ENCODE results near the gene C1orf53.
"Not testable (repeated sequence)": the region's sequence is repeated elsewhere in the genome, so short reads cannot be mapped to it uniquely, and the experiment has no call there.

C1orf53 gene

GRCh38 chr1:197902454-197903195 lies at the start of gene C1orf53:
Gene C1orf53 (plus strand): TSS chr1:197902630. CDS start chr1:197902650, 20 bp downstream.
- DNase-seq (ENCODE audit: low read depth in 2 of 2) = peak; percentile 56 to 68

- DNase-seq (ENCODE audit: low read depth in 2 of 2) = not testable (repeated sequence)
Observed at GRCh38 chr1:197855751-197856150, 46.7 kb upstream of the C1orf53 start.

GRCh38 chr1:197857477-197857876 lies 45.0 kb upstream of the C1orf53 start:
- no peak for DNase-seq (ENCODE audit: low read depth in 2 of 2)

GRCh38 chr1:197859024-197859423 lies 43.4 kb upstream of the C1orf53 start:
- DNase-seq (ENCODE audit: low read depth in 2 of 2) = no peak

GRCh38 chr1:197862221-197862620 lies 40.2 kb upstream of the C1orf53 start:
- DNase-seq (ENCODE audit: low read depth in 2 of 2) = no peak

- DNase-seq (ENCODE audit: low read depth in 2 of 2) = no peak
Observed at GRCh38 chr1:197862671-197863070, 39.8 kb upstream of the C1orf53 start.

GRCh38 chr1:197865809-197866208 lies 36.6 kb upstream of the C1orf53 start:
- no peak for DNase-seq (ENCODE audit: low read depth in 2 of 2)

GRCh38 chr1:197868751-197869489 lies 33.5 kb upstream of the C1orf53 start:
- no peak for DNase-seq (ENCODE audit: low read depth in 2 of 2)

- no peak for DNase-seq (ENCODE audit: low read depth in 2 of 2)
Observed at GRCh38 chr1:197869490-197870077, 32.8 kb upstream of the C1orf53 start.

- DNase-seq (ENCODE audit: low read depth in 2 of 2) = no peak
Observed at GRCh38 chr1:197876894-197877293, 25.5 kb upstream of the C1orf53 start.

- DNase-seq (ENCODE audit: low read depth in 2 of 2) = not testable (repeated sequence)
Observed at GRCh38 chr1:197880385-197880784, 22.0 kb upstream of the C1orf53 start.

GRCh38 chr1:197882241-197882640 lies 20.2 kb upstream of the C1orf53 start:
- DNase-seq (ENCODE audit: low read depth in 2 of 2) = not testable (repeated sequence)

GRCh38 chr1:197884173-197884572 lies 18.3 kb upstream of the C1orf53 start:
- no peak for DNase-seq (ENCODE audit: low read depth in 2 of 2)

GRCh38 chr1:197890936-197891335 lies 11.5 kb upstream of the C1orf53 start:
- no peak for DNase-seq (ENCODE audit: low read depth in 2 of 2)

GRCh38 chr1:197892684-197893083 lies 9.7 kb upstream of the C1orf53 start:
- no peak for DNase-seq (ENCODE audit: low read depth in 2 of 2)

GRCh38 chr1:197896301-197896700 lies 6.1 kb upstream of the C1orf53 start:
- DNase-seq (ENCODE audit: low read depth in 2 of 2) = no peak

GRCh38 chr1:197899037-197899436 lies 3.4 kb upstream of the C1orf53 start:
- no peak for DNase-seq (ENCODE audit: low read depth in 2 of 2)

- no peak for DNase-seq (ENCODE audit: low read depth in 2 of 2)
Observed at GRCh38 chr1:197902131-197902453, 338 bp upstream of the C1orf53 start.

- no peak for DNase-seq (ENCODE audit: low read depth in 2 of 2)
Observed at GRCh38 chr1:197903196-197903514, 725 bp downstream of the C1orf53 start.

- DNase-seq (ENCODE audit: low read depth in 2 of 2) = no peak
Observed at GRCh38 chr1:197904126-197904787, 1.8 kb downstream of the C1orf53 start.

GRCh38 chr1:197905699-197906351 lies 3.4 kb downstream of the C1orf53 start:
- DNase-seq (ENCODE audit: low read depth in 2 of 2) = no peak

Data from stimulated activated CD8-positive, alpha-beta memory T cell treated with anti-CD3 and anti-CD28 coated beads, Interleukin-15, amount 100 ng/mL, for 4 hours (primary cell).